B cell (primary cell): ENCODE data around the gene NDUFA6. TPM values are rescaled to one million over a fixed set of nuclear protein-coding genes. Genes with fewer than 3 reads are reported as not detected.
A peak's percentile ranks its signal among the peaks of the same experiment; 100 is the strongest.

ENCODE experiments used
- ATAC-seq: fragments of 200-7000 bp; cut with Tn5 transposase; one replicate; pipeline ENCODE4 v1.10.0; 2021; ENCODE audit warnings: low read depth, mild to moderate bottlenecking, moderate number of reproducible peaks, moderate library complexity
- CTCF ChIA-PET: fragments of 350-600 bp; sonication (Branson Sonifier 250); formaldehyde crosslinking; loops from one replicate; lab custom pipeline; 2021; ENCODE audit warnings: antibody characterized with exemption, inconsistent platforms; lab: Charles Lee
- POLR2A ChIA-PET: fragments of 350-600 bp; sonication (Branson Sonifier 250); formaldehyde crosslinking; loops from one replicate; lab custom pipeline; 2021; ENCODE audit warnings: antibody characterized with exemption; lab: Charles Lee
- DNase-seq: peaks from one replicate; pipeline ENCODE4 v3.0.0; 2013
- H2AFZ ChIP-seq: 2 replicates; pipeline ENCODE4 v1.6.1; 2012; ENCODE audit warnings: mild to moderate bottlenecking, low read depth, low read length; ENCODE audit not compliant: insufficient read depth, poor library complexity, severe bottlenecking
- H3K27ac ChIP-seq, 2 donors: 1 replicate in 1 of 2; 2 replicates in 1 of 2; pipeline ENCODE4 v1.5.1; 2012 to 2013; ENCODE audit warnings: low read length in 2 of 2, mild to moderate bottlenecking in 2 of 2, moderate library complexity in 1 of 2
- H3K27me3 ChIP-seq, 4 experiments: fragments of 200-600 bp in 1 of 4; sonication (generic) in 1 of 4; replicated peaks in 1 of 4; 1 replicate in 2 of 4; 2 replicates in 2 of 4; pipeline versions ENCODE4 v1.6.1 to v1.7.0; 2013 to 2016; ENCODE audit warnings: low read length in 3 of 4, mild to moderate bottlenecking in 2 of 4, mixed read lengths in 1 of 4, moderate library complexity in 1 of 4; ENCODE audit not compliant: insufficient read depth in 4 of 4, control insufficient read depth in 3 of 4; ENCODE audit errors: control extremely low read depth in 1 of 4
- H3K36me3 ChIP-seq, 2 experiments: replicated peaks in 1 of 2; 1 replicate in 1 of 2; 2 replicates in 1 of 2; pipeline versions ENCODE4 v1.6.1 to v1.7.1; 2013; ENCODE audit warnings: low read length in 1 of 2; ENCODE audit not compliant: insufficient read depth in 2 of 2, control insufficient read depth in 1 of 2; ENCODE audit errors: control extremely low read depth in 1 of 2, extremely low read depth in 1 of 2
- H3K4me1 ChIP-seq, 2 donors: fragments of 200-600 bp in 1 of 2; sonication (generic) in 1 of 2; 1 replicate in 1 of 2; 2 replicates in 1 of 2; pipeline versions ENCODE4 v1.5.1 to v1.6.1; 2013 to 2017; ENCODE audit warnings: low read length in 2 of 2; ENCODE audit not compliant: control insufficient read depth in 2 of 2, insufficient read depth in 2 of 2
- H3K4me2 ChIP-seq: replicated peaks from 2 replicates; pipeline ENCODE3; 2012; ENCODE audit warnings: mild to moderate bottlenecking, low read depth, low read length; ENCODE audit not compliant: poor library complexity, severe bottlenecking
- H3K4me3 ChIP-seq, 5 experiments: fragments of 200-600 bp in 1 of 5; sonication (generic) in 1 of 5; 1 replicate in 3 of 5; 2 replicates in 2 of 5; pipeline versions ENCODE4 v1.5.1 to v1.7.0; 2011 to 2016; ENCODE audit warnings: low read length in 4 of 5, mild to moderate bottlenecking in 4 of 5, low read depth in 2 of 5, control low read depth in 1 of 5, moderate library complexity in 1 of 5; ENCODE audit not compliant: insufficient read depth in 1 of 5; ENCODE audit errors: control extremely low read depth in 1 of 5, extremely low read depth in 1 of 5
- H3K79me2 ChIP-seq: fragments of 200-600 bp; sonication (generic); one replicate; pipeline ENCODE4 v1.6.0; 2016; ENCODE audit warnings: low read length; ENCODE audit not compliant: control insufficient read depth, insufficient read depth
- H3K9ac ChIP-seq: fragments of 200-600 bp; sonication (generic); 2 replicates; pipeline ENCODE4 v1.6.1; 2017; ENCODE audit warnings: mild to moderate bottlenecking, low read length, moderate library complexity
- H3K9me3 ChIP-seq, 3 donors: one replicate each; pipeline versions ENCODE4 v1.6.1 to v1.7.1; 2013; ENCODE audit warnings: low read length in 2 of 3; ENCODE audit not compliant: control insufficient read depth in 2 of 3, insufficient read depth in 1 of 3; ENCODE audit errors: control extremely low read depth in 1 of 3
- H4K20me1 ChIP-seq: 2 replicates; pipeline ENCODE4 v1.6.0; 2012; ENCODE audit warnings: mild to moderate bottlenecking, low read length; ENCODE audit not compliant: insufficient read depth, control insufficient read depth, poor library complexity, severe bottlenecking
- H3K27ac Mint-ChIP-seq: one replicate; pipeline ENCODE4 v1.8.0; 2021; ENCODE audit warnings: mixed read lengths
- H3K27me3 Mint-ChIP-seq: one replicate; pipeline ENCODE4 v1.8.0; 2021; ENCODE audit warnings: mixed read lengths
- H3K4me1 Mint-ChIP-seq: one replicate; pipeline ENCODE4 v1.8.0; 2021; ENCODE audit warnings: mixed read lengths
- H3K4me3 Mint-ChIP-seq: one replicate; pipeline ENCODE4 v1.8.0; 2021; ENCODE audit warnings: mixed read lengths
- H3K9me3 Mint-ChIP-seq: one replicate; pipeline ENCODE4 v1.8.0; 2022; ENCODE audit warnings: mixed read lengths; ENCODE audit not compliant: insufficient read depth
- EZH2 ChIP-seq: IDR thresholded peaks from 2 replicates; pipeline ENCODE4 v1.6.1; 2012; ENCODE audit warnings: borderline replicate concordance, low read depth, mild to moderate bottlenecking, moderate library complexity, low read length; ENCODE audit not compliant: insufficient read depth, poor library complexity, severe bottlenecking
- WGBS: methylation state at CpG from one replicate; pipeline ENCODE4 v1.1.5; 2013; ENCODE audit warnings: missing lambda C conversion rate; ENCODE audit not compliant: insufficient coverage; 5-methylcytosine and 5-hydroxymethylcytosine counted together
- intact Hi-C: fragments of 100-400 bp; cut with micrococcal nuclease; formaldehyde crosslinking; loops from one replicate; pipeline ENCODE4 v1.10.0; 2022
- polyA plus RNA-seq: library from polyadenylated mRNA; depleted of rRNA; stranded (reverse); fragments of >200 nt; gene quantifications from 2 replicates; pipeline ENCODE4 v1.2.3, GENCODE V29; 2012
- total RNA-seq, 2 donors: library from RNA; stranded (reverse); fragments of 120-200 nt in 1 of 2; gene quantifications; 1 replicate in 1 of 2; 2 replicates in 1 of 2; pipeline versions ENCODE4 v1.2.3 to v1.2.4, GENCODE V29; 2013 to 2022
- TF ChIP-seq, protein P1 (sequence below): fragments of 200-600 bp; IDR thresholded peaks from one replicate; pipeline ENCODE4 v1.8.0; 2022; ENCODE audit warnings: antibody characterized with exemption, mild to moderate bottlenecking

NDUFA6 gene
- total and polyA plus RNA-seq, 2 donors (not counting 1 experiment from before 2014, with no cell fraction given): 26.2 to 47.8 TPM

- ChIA-PET CTCF (interaction anchor here (1.1 to 4.0 kb wide), 4 partner anchors 12 to 382 kb away, joined by 4 to 41 read pairs (median 4); partner anchors contain the start of gene NDUFA6), POLR2A (interaction anchor here (0.6 to 4.0 kb wide), 7 partner anchors 9 to 1260 kb away, joined by 4 to 45 read pairs (median 5); partner anchors contain the start of genes NAGA, NDUFA6, POLDIP3 and WBP2NL)
- Histone ChIP-seq H3K4me1 (peaks cover 26 to 41% of the 10 kb centered on the region in 2 donors), H3K27me3 (no peaks in the 10 kb centered on the region), H3K9me3 (no peaks in the 10 kb centered on the region), H3K36me3 (peaks cover 0 to 20% of the 10 kb centered on the region in 2 experiments), H4K20me1 (peaks cover 5% of the 10 kb centered on the region), H3K4me2 (peak overlapping the region; percentile 88), H3K9ac (peak overlapping the region; percentile 97), H3K4me3 (peak overlapping the region; percentile 26 to 89 (median 70)), H2AFZ (peak overlapping the region; percentile 90), H3K79me2 (peaks cover 42% of the 10 kb centered on the region), H3K27ac (peak overlapping the region; percentile 99)
- intact Hi-C loops: loop anchor here (1.0 to 2.0 kb wide), 4 partner anchors 8 to 792 kb away; partner anchors contain the start of genes NAGA, NDUFA6 and RANGAP1
- no peaks in the 10 kb centered on the region for H3K9me3 Mint-ChIP-seq
- peak overlapping the region; percentile 97 for H3K27ac Mint-ChIP-seq
- whole genome bisulfite sequencing: 69% methylated on average over 23 of the region's 24 CpGs
- no peak for DNase-seq
- H3K27me3 Mint-ChIP-seq: no peaks in the 10 kb centered on the region
- peak overlapping the region; percentile 96 for H3K4me3 Mint-ChIP-seq
- ATAC-seq: no peak
- peaks cover 38% of the 10 kb centered on the region for H3K4me1 Mint-ChIP-seq
- TF ChIP-seq, protein P1, sequence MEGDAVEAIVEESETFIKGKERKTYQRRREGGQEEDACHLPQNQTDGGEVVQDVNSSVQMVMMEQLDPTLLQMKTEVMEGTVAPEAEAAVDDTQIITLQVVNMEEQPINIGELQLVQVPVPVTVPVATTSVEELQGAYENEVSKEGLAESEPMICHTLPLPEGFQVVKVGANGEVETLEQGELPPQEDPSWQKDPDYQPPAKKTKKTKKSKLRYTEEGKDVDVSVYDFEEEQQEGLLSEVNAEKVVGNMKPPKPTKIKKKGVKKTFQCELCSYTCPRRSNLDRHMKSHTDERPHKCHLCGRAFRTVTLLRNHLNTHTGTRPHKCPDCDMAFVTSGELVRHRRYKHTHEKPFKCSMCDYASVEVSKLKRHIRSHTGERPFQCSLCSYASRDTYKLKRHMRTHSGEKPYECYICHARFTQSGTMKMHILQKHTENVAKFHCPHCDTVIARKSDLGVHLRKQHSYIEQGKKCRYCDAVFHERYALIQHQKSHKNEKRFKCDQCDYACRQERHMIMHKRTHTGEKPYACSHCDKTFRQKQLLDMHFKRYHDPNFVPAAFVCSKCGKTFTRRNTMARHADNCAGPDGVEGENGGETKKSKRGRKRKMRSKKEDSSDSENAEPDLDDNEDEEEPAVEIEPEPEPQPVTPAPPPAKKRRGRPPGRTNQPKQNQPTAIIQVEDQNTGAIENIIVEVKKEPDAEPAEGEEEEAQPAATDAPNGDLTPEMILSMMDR: no peak
- TF ChIP-seq EZH2: no peak
These were observed 11.9 kb downstream of the NDUFA6 start for GRCh38 chr22:42078469-42079318.
